K562 (cell line): ENCODE results near the gene LRFN3. TPM values are rescaled to one million over a fixed set of nuclear protein-coding genes. Genes with fewer than 3 reads are reported as not detected.
A peak's percentile ranks its signal among the peaks of the same experiment; 100 is the strongest.

ENCODE experiments used
- ATF7 ChIP-seq: fragments of 450-650 bp; IDR thresholded peaks from 2 replicates; pipeline ENCODE4 v1.7.1; 2014; ENCODE audit warnings: mild to moderate bottlenecking, moderate library complexity
- E2F8 ChIP-seq: fragments of 450-650 bp; IDR thresholded peaks from 2 replicates; pipeline ENCODE4 v1.7.1; 2018; ENCODE audit warnings: mild to moderate bottlenecking, low read depth; ENCODE audit not compliant: partially characterized antibody
- ERF ChIP-seq: fragments of 450-650 bp; formaldehyde crosslinking; IDR thresholded peaks from 2 replicates; pipeline ENCODE4 v1.4.0; 2020; ENCODE audit warnings: mild to moderate bottlenecking, mixed read lengths
- FOXM1 ChIP-seq, 2 experiments: fragments of 450-650 bp in 1 of 2; sonication (generic) in 1 of 2; formaldehyde crosslinking in 1 of 2; IDR thresholded peaks; 2 replicates each; pipeline versions ENCODE4 v1.6.1 to v1.9.0; 2017 to 2022; ENCODE audit warnings: low read depth in 2 of 2, mild to moderate bottlenecking in 2 of 2, missing genetic modification reagents in 1 of 2, moderate library complexity in 1 of 2
- KDM5B ChIP-seq: fragments of 200-600 bp; sonication (generic); IDR thresholded peaks from 2 replicates; pipeline ENCODE4 v1.6.1; 2012; ENCODE audit warnings: low read depth, mild to moderate bottlenecking, moderate library complexity, low read length, control low read depth, inconsistent platforms; ENCODE audit not compliant: insufficient replicate concordance
- KLF13 ChIP-seq: fragments of 450-650 bp; IDR thresholded peaks from 2 replicates; pipeline ENCODE4 v1.6.1; 2016; ENCODE audit warnings: missing genetic modification characterization, low read depth, mild to moderate bottlenecking, missing compliant biosample characterization, moderate library complexity, borderline replicate concordance
- PKNOX1 ChIP-seq: fragments of 450-650 bp; IDR thresholded peaks from 2 replicates; pipeline ENCODE4 v1.6.1; 2016
- POLR2AphosphoS5 ChIP-seq: IDR thresholded peaks from 2 replicates; pipeline ENCODE4 v1.6.1; 2011; ENCODE audit warnings: mild to moderate bottlenecking, low read depth, low read length, moderate library complexity; ENCODE audit not compliant: control insufficient read depth, insufficient read depth
- POLR2B ChIP-seq: fragments of 450-650 bp; IDR thresholded peaks from 2 replicates; pipeline ENCODE4 v1.6.1; 2018; ENCODE audit warnings: low read depth; ENCODE audit not compliant: partially characterized antibody
- RBBP5 ChIP-seq: fragments of 200-600 bp; sonication (generic); IDR thresholded peaks from 2 replicates; pipeline ENCODE4 v1.6.1; 2012; ENCODE audit warnings: borderline replicate concordance, mild to moderate bottlenecking, low read length, control low read depth, inconsistent platforms; ENCODE audit not compliant: insufficient read depth, poor library complexity, severe bottlenecking
- TEAD1 ChIP-seq, 2 experiments: fragments of 450-650 bp in 1 of 2; sonication (generic) in 1 of 2; formaldehyde crosslinking; IDR thresholded peaks; 2 replicates each; pipeline versions ENCODE4 v1.4.0 to v1.8.0; 2020 to 2022; ENCODE audit warnings: mild to moderate bottlenecking in 2 of 2, missing genetic modification reagents in 1 of 2
- TOE1 ChIP-seq, 2 experiments: fragments of 450-650 bp in 1 of 2; sonication (generic) in 1 of 2; formaldehyde crosslinking in 1 of 2; IDR thresholded peaks; 2 replicates each; pipeline versions ENCODE4 v1.7.1 to v1.8.0; 2016 to 2022; ENCODE audit warnings: borderline replicate concordance in 2 of 2, mild to moderate bottlenecking in 2 of 2, antibody characterized with exemption in 1 of 2, inconsistent platforms in 1 of 2, low read depth in 1 of 2, missing genetic modification reagents in 1 of 2, moderate library complexity in 1 of 2
- TRIM24 ChIP-seq, 2 experiments: fragments of 450-650 bp; IDR thresholded peaks; 2 replicates each; pipeline ENCODE4 v1.6.1; 2016
- ZBTB12 ChIP-seq: fragments of 250-450 bp; sonication (Bioruptor Pico); IDR thresholded peaks from 2 replicates; pipeline ENCODE4 v1.4.0; 2020
- ZBTB34 ChIP-seq: fragments of 250-450 bp; sonication (Bioruptor Pico); IDR thresholded peaks from 2 replicates; pipeline ENCODE4 v1.8.0; 2021; ENCODE audit warnings: mild to moderate bottlenecking, moderate library complexity
- ZEB2 ChIP-seq: fragments of 450-650 bp; IDR thresholded peaks from 2 replicates; pipeline ENCODE4 v1.6.1; 2016
- ZNF175 ChIP-seq: fragments of 200-800 bp; sonication (Bioruptor generic); IDR thresholded peaks from 2 replicates; pipeline ENCODE4 v1.6.1; 2016; ENCODE audit warnings: low read depth, mild to moderate bottlenecking, missing genetic modification characterization, missing compliant biosample characterization
- polyA plus RNA-seq, 8 experiments: library from polyadenylated mRNA; depleted of rRNA in 4 of 8; stranded (reverse) in 5 of 8; unstranded in 3 of 8; fragments of >200 nt; fragmentation: Nextera tagmentation in 2 of 8; fragmentation: Illumina TruSeq in 1 of 8; extraction: Ambion mirVana in 2 of 8; extraction: Trizol in 1 of 8; gene quantifications; 2 replicates each; pipeline versions ENCODE4 v1.2.1 to v1.2.3, GENCODE V29; 2011 to 2014; ENCODE audit warnings: inconsistent platforms in 1 of 8, missing spikeins in 1 of 8
- total RNA-seq, 7 experiments: library from RNA; depleted of rRNA in 6 of 7; stranded (reverse); fragments of >200 nt in 6 of 7; fragmentation: Illumina TruSeq in 2 of 7; extraction: Trizol in 2 of 7; gene quantifications; 2 replicates each; pipeline versions ENCODE4 v1.2.1 to v1.2.3, GENCODE V29; 2011 to 2021; ENCODE audit warnings: low replicate concordance in 1 of 7

LRFN3 gene
- total and polyA plus RNA-seq, 9 of the 15 experiments (the other 6 are each of a cell fraction or from before 2014, with no cell fraction given), result 0.03 to 0.12 (median 0.11) TPM; not detected in 6

GRCh38 chr19:35899547-35900214 is 36.5 kb upstream of the LRFN3 start (continued):
- TF ChIP-seq KDM5B (peak; percentile 21), ZNF175 (0 out of 2 replicates have a peak, but pooled peaks have one; percentile 25), PKNOX1 (0 out of 2 replicates have a peak, but pooled peaks have one; percentile 13), TRIM24 (IDR thresholded peaks at IDR 0.05) (peak in 1 of 2 experiments; percentile 34; a peak in 1 of 4 replicates), TEAD1 (CRISPR knock-in tag; IDR thresholded peaks at IDR 0.05) (0 out of 4 replicates have a peak, but pooled peaks have one; percentile 12 to 54), ATF7 (peak; percentile 63; the same call in 1 of the 2 replicates), ZBTB12 (peak; percentile 58; the same call in 1 of the 2 replicates), TOE1 (IDR thresholded peaks at IDR 0.05; ENCODE audit: borderline replicate concordance) (peak; percentile 37), TOE1 (CRISPR knock-in tag; IDR thresholded peaks at IDR 0.05; ENCODE audit: borderline replicate concordance, low read depth) (no peak), E2F8 (peak; percentile 21), POLR2AphosphoS5 (0 out of 2 replicates have a peak, but pooled peaks have one; percentile 17), ERF (CRISPR knock-in tag) (no peak), ZEB2 (peak; percentile 43; the same call in 1 of the 2 replicates), RBBP5 (peak; percentile 71), ZBTB34 (CRISPR knock-in tag) (no peak), KLF13 (tag) (no peak), FOXM1 (IDR thresholded peaks at IDR 0.05; ENCODE audit: low read depth) (peak; percentile 35; the same call in 1 of the 2 replicates), FOXM1 (CRISPR knock-in tag; IDR thresholded peaks at IDR 0.05; ENCODE audit: low read depth) (no peak), POLR2B (peak; percentile 13)
